Dendritic cell treated with granulocyte-macrophage colony-stimulating factor and Interleukin-4, amounts not matched to agents 40 ng/mL and 50 ng/mL, for 4 days (primary cell): ENCODE data around the gene CRK.

ENCODE experiments used
- H3K27ac Mint-ChIP-seq: one replicate; pipeline ENCODE4 v1.8.0; 2022; ENCODE audit warnings: mild to moderate bottlenecking, mixed read lengths
- H3K27me3 Mint-ChIP-seq: one replicate; pipeline ENCODE4 v1.8.0; 2022; ENCODE audit warnings: mild to moderate bottlenecking, mixed read lengths
- H3K36me3 Mint-ChIP-seq: one replicate; pipeline ENCODE4 v1.8.0; 2022; ENCODE audit warnings: low read depth, mixed read lengths
- H3K4me1 Mint-ChIP-seq: one replicate; pipeline ENCODE4 v1.8.0; 2022; ENCODE audit warnings: low read depth, mixed read lengths
- H3K4me3 Mint-ChIP-seq: one replicate; pipeline ENCODE4 v1.8.0; 2022; ENCODE audit warnings: mild to moderate bottlenecking, moderate library complexity, mixed read lengths
- H3K9me3 Mint-ChIP-seq: one replicate; pipeline ENCODE4 v1.8.0; 2022; ENCODE audit warnings: mixed read lengths
- intact Hi-C: fragments of 100-400 bp; cut with micrococcal nuclease; formaldehyde crosslinking; loops from one replicate; pipeline ENCODE4 v1.15.0; 2022

Gene CRK

GRCh38 chr17:1478418-1478817 lies 22.4 kb upstream of the CRK start:
- H3K36me3 Mint-ChIP-seq, result peaks cover 100% of the 10 kb centered on the region
- H3K4me1 Mint-ChIP-seq, result peaks cover 22% of the 10 kb centered on the region
- H3K27me3 Mint-ChIP-seq, result peaks cover 55% of the 10 kb centered on the region
- no peak overlapping the region for H3K4me3 Mint-ChIP-seq
- intact Hi-C loops, result no loop called here
- H3K27ac Mint-ChIP-seq, result no peak overlapping the region
- no peaks in the 10 kb centered on the region for H3K9me3 Mint-ChIP-seq

DNA sequence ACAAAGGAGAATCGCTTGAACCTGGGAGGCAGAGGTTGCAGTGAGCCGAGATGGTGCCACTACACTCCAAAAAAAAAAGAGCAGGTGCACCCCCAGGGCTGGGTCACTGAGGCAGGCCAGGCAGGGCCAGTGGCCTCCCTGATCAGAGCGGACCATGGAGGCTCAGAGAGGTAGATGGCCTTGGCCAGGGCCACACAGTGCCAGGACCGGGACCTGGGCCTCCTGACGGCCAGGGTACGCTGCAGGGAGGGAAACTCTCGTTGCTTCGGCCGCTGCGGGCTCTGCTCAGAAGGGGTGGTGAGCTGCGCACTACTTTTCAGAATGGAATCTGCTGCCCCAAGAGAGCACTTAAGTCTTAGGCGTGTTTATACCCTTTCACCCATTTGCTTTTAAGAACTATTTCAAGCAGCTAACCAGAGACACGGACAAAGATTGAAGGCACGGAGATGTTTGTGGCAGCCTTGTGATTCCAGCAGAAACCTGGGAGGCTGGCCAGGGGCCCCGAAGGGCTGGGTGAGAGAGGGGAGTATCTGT lies 19.4 kb upstream of the CRK start:
- H3K36me3 Mint-ChIP-seq, result peaks cover 98% of the 10 kb centered on the region
- no peak overlapping the region for H3K27ac Mint-ChIP-seq
- H3K4me3 Mint-ChIP-seq, result no peak overlapping the region
- intact Hi-C loops, result no loop called here
- H3K9me3 Mint-ChIP-seq, result no peaks in the 10 kb centered on the region
- H3K27me3 Mint-ChIP-seq, result peaks cover 61% of the 10 kb centered on the region
- peaks cover 43% of the 10 kb centered on the region for H3K4me1 Mint-ChIP-seq

DNA sequence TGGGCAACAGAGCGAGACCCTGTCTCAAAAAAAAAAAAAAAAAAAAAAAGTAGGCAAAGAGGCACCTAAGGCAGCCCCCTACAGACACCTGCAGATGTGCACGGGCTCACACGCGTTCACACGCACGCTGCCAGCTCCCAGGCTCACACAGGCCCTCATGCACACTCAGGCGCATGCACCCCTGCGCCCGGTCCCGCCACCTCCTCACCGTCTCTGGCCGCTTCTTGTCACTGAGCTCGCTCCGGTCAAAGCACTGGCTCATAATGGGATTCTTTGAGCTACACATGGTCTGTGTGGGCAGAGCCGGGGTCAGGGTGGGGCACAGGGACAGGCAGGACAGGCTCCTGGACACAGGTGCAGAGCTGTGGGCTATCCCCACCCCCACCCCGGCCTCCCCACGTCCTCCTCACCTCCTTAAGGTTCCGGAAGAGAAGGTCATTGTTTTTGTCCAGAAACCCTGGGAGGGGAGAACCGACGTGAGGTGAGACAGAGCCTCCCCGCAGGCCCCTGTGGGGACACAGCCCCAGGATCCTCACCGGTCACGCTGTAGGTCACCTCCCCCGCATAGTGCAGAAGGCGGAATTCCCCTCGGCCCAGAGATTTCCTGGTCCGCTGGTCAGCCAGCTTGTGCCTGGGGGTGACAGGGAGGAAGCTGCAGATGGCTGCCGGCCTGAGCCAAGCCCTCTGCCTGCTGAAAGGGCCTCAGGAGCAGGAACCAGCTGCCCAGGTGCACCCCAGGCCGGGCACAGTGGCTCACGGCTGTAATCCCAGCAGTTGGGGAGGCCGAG lies 18.6 kb upstream of the CRK start:
- no peak overlapping the region for H3K27ac Mint-ChIP-seq
- H3K4me1 Mint-ChIP-seq, result peaks cover 44% of the 10 kb centered on the region
- intact Hi-C loops, result no loop called here

DNA sequence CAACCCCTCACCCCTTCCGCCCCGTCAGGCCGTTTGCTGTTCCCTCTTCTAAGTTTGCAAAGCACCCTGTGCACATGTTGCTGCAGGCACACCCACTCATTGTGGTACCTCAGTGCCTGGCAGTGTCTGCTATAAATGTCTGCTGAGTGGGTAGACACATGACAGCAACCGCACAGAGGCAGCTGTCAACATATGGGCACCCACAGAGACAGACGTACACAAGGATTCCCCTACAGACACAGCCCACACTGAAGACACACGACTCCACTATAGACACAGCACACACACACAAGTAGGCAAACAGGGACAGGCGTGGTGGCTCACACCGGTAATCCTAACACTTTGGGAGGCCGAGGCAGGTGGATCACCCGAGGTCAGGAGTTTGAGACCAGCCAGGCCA lies 17.8 kb upstream of the CRK start:
- H3K4me1 Mint-ChIP-seq, result peaks cover 52% of the 10 kb centered on the region
- peak overlapping the region; percentile 64 for H3K27ac Mint-ChIP-seq
- H3K36me3 Mint-ChIP-seq, result peaks cover 98% of the 10 kb centered on the region
- peaks cover 58% of the 10 kb centered on the region for H3K27me3 Mint-ChIP-seq
- H3K9me3 Mint-ChIP-seq, result no peaks in the 10 kb centered on the region
- intact Hi-C loops, result no loop called here
- no peak overlapping the region for H3K4me3 Mint-ChIP-seq

More for the DNA sequence above, 18.6 kb upstream of the CRK start:
- H3K27me3 Mint-ChIP-seq, result peaks cover 60% of the 10 kb centered on the region
- H3K36me3 Mint-ChIP-seq, result peaks cover 98% of the 10 kb centered on the region
- H3K9me3 Mint-ChIP-seq, result no peaks in the 10 kb centered on the region
- no peak overlapping the region for H3K4me3 Mint-ChIP-seq

GRCh38 chr17:1473170-1473569 lies 17.1 kb upstream of the CRK start:
- peaks cover 98% of the 10 kb centered on the region for H3K36me3 Mint-ChIP-seq
- intact Hi-C loops, result no loop called here
- H3K9me3 Mint-ChIP-seq, result no peaks in the 10 kb centered on the region
- H3K27ac Mint-ChIP-seq, result peak overlapping the region; percentile 64
- H3K27me3 Mint-ChIP-seq, result peaks cover 60% of the 10 kb centered on the region
- no peak overlapping the region for H3K4me3 Mint-ChIP-seq
- H3K4me1 Mint-ChIP-seq, result peaks cover 59% of the 10 kb centered on the region

GRCh38 chr17:1471911-1472821 lies 16.1 kb upstream of the CRK start:
- H3K4me1 Mint-ChIP-seq, result peaks cover 64% of the 10 kb centered on the region
- intact Hi-C loops, result no loop called here
- H3K9me3 Mint-ChIP-seq, result no peaks in the 10 kb centered on the region
- peaks cover 60% of the 10 kb centered on the region for H3K27me3 Mint-ChIP-seq
- H3K36me3 Mint-ChIP-seq, result peaks cover 98% of the 10 kb centered on the region
- no peak overlapping the region for H3K4me3 Mint-ChIP-seq
- no peak overlapping the region for H3K27ac Mint-ChIP-seq

DNA sequence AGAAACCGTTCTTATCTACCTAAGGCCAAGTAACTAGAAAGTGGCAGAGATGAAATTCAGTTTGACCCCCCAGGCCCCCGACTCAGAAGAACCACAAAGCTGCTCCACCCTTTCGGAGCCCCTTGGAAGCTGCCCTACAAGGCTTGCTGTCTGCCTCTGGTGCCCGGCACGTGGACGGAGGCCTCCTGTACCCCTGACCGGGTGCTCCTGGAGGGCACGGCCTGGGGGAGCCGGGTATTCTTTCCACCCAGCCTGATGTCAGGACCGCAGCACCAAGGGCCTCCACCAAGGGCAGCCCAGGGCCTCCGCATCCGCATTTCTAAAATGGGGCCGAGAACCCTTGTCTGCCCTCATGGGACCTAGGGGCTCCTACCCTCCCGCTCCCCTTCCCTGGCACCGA lies 15.5 kb upstream of the CRK start:
- intact Hi-C loops, result no loop called here
- Mint-ChIP-seq H3K27ac (no peak overlapping the region), H3K4me1 (peaks cover 64% of the 10 kb centered on the region), H3K4me3 (no peak overlapping the region), H3K9me3 (no peaks in the 10 kb centered on the region), H3K27me3 (peaks cover 67% of the 10 kb centered on the region), H3K36me3 (peaks cover 98% of the 10 kb centered on the region)

DNA sequence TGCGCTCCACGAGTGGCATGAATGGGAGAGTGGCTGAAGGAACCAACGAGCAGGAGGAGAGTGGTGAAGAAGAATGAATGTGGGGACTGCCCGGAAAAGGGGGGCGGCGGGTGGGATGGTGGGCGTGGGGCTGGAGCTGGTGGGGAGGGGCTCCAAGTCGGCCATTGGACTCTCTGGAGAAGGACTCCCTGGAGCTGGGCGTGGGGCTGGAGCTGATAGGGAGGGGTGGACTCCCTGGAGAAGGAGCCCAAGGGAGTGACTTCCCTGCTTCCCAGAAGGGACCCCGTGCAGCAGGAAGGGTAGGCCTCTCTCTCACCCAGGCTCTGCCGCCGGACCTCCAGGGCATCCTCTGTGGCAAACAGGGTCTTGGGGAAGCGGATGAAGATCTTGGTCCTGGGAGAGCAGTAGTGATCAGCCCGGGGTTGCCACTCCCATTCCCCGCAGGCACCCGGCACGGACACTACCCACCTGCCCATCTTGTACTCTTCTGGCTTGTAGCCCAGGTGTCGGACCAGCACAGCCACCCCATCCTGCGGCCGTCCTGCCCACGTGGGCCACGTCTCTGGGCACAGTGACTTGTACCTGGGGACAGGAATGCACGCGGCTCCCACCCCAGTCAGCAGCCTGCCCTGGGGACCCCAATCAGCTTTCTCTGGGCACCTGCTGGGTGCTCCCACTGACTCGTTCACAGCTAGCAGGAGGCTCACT lies 14.9 kb upstream of the CRK start:
- H3K4me3 Mint-ChIP-seq, result no peak overlapping the region
- peaks cover 64% of the 10 kb centered on the region for H3K4me1 Mint-ChIP-seq
- peaks cover 71% of the 10 kb centered on the region for H3K27me3 Mint-ChIP-seq
- intact Hi-C loops, result no loop called here
- no peaks in the 10 kb centered on the region for H3K9me3 Mint-ChIP-seq
- peak overlapping the region; percentile 5 for H3K27ac Mint-ChIP-seq
- peaks cover 98% of the 10 kb centered on the region for H3K36me3 Mint-ChIP-seq

DNA sequence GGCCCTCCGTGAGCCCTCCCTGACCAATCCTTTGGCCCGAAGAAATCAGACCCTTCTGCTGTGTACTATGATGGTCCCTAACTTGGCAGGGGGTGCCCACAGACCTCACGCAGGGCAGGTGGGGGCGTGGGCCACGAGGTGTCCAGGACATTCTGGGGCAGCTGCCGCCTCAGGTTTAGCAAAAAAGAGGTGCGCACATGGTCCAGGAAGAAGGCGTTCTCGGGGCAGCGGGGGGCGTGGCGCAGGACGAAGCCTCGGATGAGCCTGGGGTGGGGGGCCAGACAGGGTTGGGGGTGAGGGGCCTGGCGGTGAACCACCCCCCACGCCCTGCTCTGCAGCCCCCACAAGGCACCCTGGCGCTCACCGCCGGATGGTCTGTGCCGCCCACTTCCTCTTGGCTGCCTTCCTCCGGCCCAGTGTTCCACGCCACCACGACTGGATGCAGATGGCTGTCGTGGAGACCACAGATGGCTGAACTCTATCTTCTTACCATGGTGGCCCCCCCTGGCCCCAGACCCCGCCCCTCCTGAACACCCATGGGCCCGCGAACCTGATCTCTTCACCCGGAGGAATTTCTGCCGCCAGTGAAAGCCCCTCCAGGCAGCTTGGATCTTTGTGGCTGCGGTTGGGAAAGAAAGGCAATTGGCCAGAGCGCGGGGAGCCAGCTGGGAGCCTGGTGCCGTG lies 14.2 kb upstream of the CRK start:
- H3K4me3 Mint-ChIP-seq, result no peak overlapping the region
- intact Hi-C loops, result no loop called here

DNA sequence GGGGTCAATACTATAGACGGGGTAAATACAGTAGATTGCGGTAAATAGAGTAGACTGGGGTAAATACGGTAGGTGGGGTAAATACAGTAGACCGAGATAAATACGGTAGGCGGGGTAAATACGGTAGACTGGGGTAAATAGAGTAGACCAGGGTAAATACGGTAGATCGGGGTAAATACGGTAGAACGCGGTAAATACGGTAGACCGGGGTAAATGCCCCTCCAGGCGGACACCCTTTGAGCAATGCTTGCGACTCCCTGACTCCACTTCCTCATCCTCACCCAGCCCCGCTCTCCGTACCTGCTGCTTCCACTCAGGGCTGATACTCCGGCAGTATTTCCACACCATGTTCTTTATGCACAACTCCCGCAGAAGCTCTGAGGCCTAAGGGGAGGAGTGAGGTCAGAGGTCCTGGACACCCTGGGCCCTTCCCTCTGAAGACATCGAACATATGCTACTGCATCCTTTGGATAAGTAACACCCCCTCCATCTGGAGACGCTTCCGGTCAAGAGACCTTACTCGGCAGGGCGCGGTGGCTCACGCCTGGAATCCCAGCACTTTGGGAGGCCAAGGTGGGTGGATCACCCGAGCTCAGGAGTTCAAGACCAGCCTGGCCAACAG lies 13.3 kb upstream of the CRK start:
- Mint-ChIP-seq H3K27me3 (peaks cover 69% of the 10 kb centered on the region), H3K27ac (no peak overlapping the region), H3K36me3 (peaks cover 98% of the 10 kb centered on the region), H3K4me3 (no peak overlapping the region), H3K9me3 (no peaks in the 10 kb centered on the region), H3K4me1 (peaks cover 62% of the 10 kb centered on the region)
- intact Hi-C loops, result no loop called here

More for the DNA sequence above, 14.2 kb upstream of the CRK start:
- Mint-ChIP-seq H3K27ac (peak overlapping the region; percentile 5), H3K27me3 (peaks cover 74% of the 10 kb centered on the region), H3K36me3 (peaks cover 98% of the 10 kb centered on the region), H3K4me1 (peaks cover 62% of the 10 kb centered on the region), H3K9me3 (no peaks in the 10 kb centered on the region)

DNA sequence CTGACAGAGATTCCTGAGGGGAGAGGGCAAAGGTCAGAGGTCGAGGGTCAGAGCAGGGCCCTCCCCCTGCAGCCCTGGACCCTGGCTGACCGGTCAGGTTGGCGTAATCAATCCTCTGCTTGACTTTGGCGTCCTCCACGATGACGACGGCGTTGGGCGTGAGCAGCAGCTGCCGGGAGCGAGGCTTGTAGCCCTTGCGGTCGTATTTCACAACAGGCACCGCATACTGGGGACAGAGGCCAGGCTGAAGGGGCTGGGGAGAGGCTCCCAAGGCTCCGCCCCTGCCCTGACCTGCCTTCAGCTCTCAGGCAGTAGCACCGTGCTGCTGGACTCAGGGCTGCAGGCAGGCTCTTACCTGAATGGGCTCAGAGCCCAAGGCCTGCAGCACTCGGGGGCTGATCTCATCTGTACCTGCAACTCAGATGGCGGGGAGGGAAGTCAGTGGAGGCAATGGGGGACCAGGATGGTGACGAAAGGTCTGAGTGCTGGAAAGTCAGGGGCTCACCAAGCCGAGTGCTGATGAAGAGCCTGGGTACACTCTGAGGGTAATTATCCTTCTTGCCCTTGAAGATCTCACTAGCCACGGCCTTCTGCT lies 12.0 kb upstream of the CRK start:
- Mint-ChIP-seq H3K4me1 (peaks cover 62% of the 10 kb centered on the region), H3K36me3 (peaks cover 89% of the 10 kb centered on the region), H3K4me3 (no peak overlapping the region), H3K27me3 (peaks cover 65% of the 10 kb centered on the region), H3K9me3 (no peaks in the 10 kb centered on the region), H3K27ac (peak overlapping the region; percentile 47)
- intact Hi-C loops, result no loop called here

DNA sequence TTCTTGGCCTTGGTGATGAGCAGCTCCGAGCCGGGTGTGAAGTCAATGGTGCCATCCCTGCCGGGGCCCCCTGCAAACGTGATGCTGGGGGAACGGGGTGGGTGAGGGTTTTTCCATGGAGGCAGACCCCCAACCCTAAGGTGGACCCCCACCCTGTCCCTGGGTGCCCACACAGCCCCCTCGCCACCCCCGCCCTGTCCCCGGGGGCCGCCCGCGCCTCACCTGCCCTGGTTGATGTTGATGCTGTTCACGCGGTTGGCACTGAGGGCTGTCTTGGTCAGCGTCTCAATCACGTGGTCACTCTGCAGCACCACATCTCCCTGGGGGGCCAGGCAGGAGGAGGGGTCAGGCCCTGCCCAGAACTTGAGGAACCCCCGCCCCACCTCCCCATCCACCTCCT lies 11.2 kb upstream of the CRK start:
- no peak overlapping the region for H3K27ac Mint-ChIP-seq
- peaks cover 62% of the 10 kb centered on the region for H3K4me1 Mint-ChIP-seq
- H3K27me3 Mint-ChIP-seq, result peaks cover 58% of the 10 kb centered on the region
- H3K9me3 Mint-ChIP-seq, result no peaks in the 10 kb centered on the region
- intact Hi-C loops, result no loop called here
- H3K4me3 Mint-ChIP-seq, result no peak overlapping the region
- peaks cover 82% of the 10 kb centered on the region for H3K36me3 Mint-ChIP-seq
